K562 (cell line): Measurements from ENCODE around the gene SHISA9. TPM values are rescaled to one million over a fixed set of nuclear protein-coding genes. Genes with fewer than 3 reads are reported as not detected.

Experiments
- ATAC-seq: fragments of 200-7000 bp; cut with Tn5 transposase; 3 replicates; pipeline ENCODE4 v1.9.1; 2020; ENCODE audit warnings: moderate library complexity
- BruUV-seq: library from RNA; stranded (reverse); fragments of 400-500 nt; replicated peaks from 2 replicates; lab custom pipeline; 2021; lab: Mats Ljungman, UMichigan
- CTCF ChIA-PET: fragments of 300-600 bp; formaldehyde crosslinking; extraction: SDS; loops from one replicate; lab custom pipeline; 2021; ENCODE audit warnings: low intra/inter-chr PET ratio; lab: Yijun Ruan, JAX
- POLR2A ChIA-PET: fragments of 300-600, 350-650 bp; sonication (Branson Sonifier 250); formaldehyde crosslinking; extraction: SDS; loops from one replicate; lab custom pipeline; 2021; ENCODE audit warnings: antibody characterized with exemption, inconsistent platforms; lab: Yijun Ruan, JAX
- DNase-seq, 4 experiments: peaks; one replicate each; pipeline versions ENCODE4 v3.0.0 to v3.0.0-alpha.2; 2011 to 2018; ENCODE audit warnings: low spot score in 3 of 4, mixed read lengths in 3 of 4; ENCODE audit errors: extremely low read depth in 1 of 4
- FAIRE-seq: peaks from 2 replicates; lab custom pipeline; 2011; peaks lifted over from hg19 to GRCh38; lab: Jason Lieb, UNC
- H2AFZ ChIP-seq: 2 replicates; pipeline ENCODE4 v1.6.0; 2011; ENCODE audit warnings: low read depth, low read length, control low read depth, inconsistent platforms
- H3K27ac ChIP-seq: fragments of 200-600 bp; 3 replicates; pipeline ENCODE4 v1.8.0; 2011; ENCODE audit warnings: low read depth, mild to moderate bottlenecking, control low read depth, inconsistent platforms, low read length, moderate library complexity, mixed read lengths; ENCODE audit errors: extremely low read depth
- H3K27me3 ChIP-seq, 2 experiments: fragments of 300-600 bp in 1 of 2; 2 replicates in 1 of 2; 3 replicates in 1 of 2; pipeline versions ENCODE4 v1.6.0 to v1.8.0; 2011; ENCODE audit warnings: inconsistent platforms in 2 of 2, low read length in 2 of 2, mild to moderate bottlenecking in 1 of 2, mixed read lengths in 1 of 2, moderate library complexity in 1 of 2; ENCODE audit not compliant: control insufficient read depth in 2 of 2, insufficient read depth in 2 of 2
- H3K36me3 ChIP-seq: fragments of 300-600 bp; 3 replicates; pipeline ENCODE4 v1.8.0; 2011; ENCODE audit warnings: mild to moderate bottlenecking, low read length, inconsistent platforms; ENCODE audit not compliant: control insufficient read depth, insufficient read depth
- H3K4me1 ChIP-seq, 2 experiments: fragments of 200-600 bp in 1 of 2; replicated peaks in 1 of 2; 2 replicates in 1 of 2; 3 replicates in 1 of 2; pipeline versions ENCODE4 v1.5.1 to v1.8.0; 2011; ENCODE audit warnings: inconsistent platforms in 2 of 2, low read length in 2 of 2, mild to moderate bottlenecking in 1 of 2, mixed read lengths in 1 of 2, moderate library complexity in 1 of 2; ENCODE audit not compliant: control insufficient read depth in 2 of 2, insufficient read depth in 2 of 2
- H3K4me2 ChIP-seq: 2 replicates; pipeline ENCODE4 v1.6.1; 2011; ENCODE audit warnings: low read length, control low read depth, inconsistent platforms, mixed read lengths; ENCODE audit not compliant: insufficient read depth
- H3K4me3 ChIP-seq: fragments of 200-600 bp; sonication (generic), shearing (Covaris generic); 2 replicates; pipeline ENCODE4 v1.5.1; 2016; ENCODE audit warnings: control low read depth, inconsistent platforms
- H3K79me2 ChIP-seq: fragments of 200-600 bp; 3 replicates; pipeline ENCODE4 v1.8.0; 2011; ENCODE audit warnings: low read length, inconsistent platforms; ENCODE audit not compliant: control insufficient read depth, insufficient read depth
- H3K9ac ChIP-seq, 2 experiments: 2 replicates each; pipeline versions ENCODE4 v1.6.0 to v1.6.1; 2011; ENCODE audit warnings: low read depth in 2 of 2, low read length in 2 of 2, control low read depth in 1 of 2, inconsistent platforms in 1 of 2, mild to moderate bottlenecking in 1 of 2, mixed read lengths in 1 of 2; ENCODE audit not compliant: insufficient read depth in 1 of 2
- H3K9me1 ChIP-seq: one replicate; pipeline ENCODE4 v1.6.0; 2011; ENCODE audit warnings: inconsistent platforms, mild to moderate bottlenecking, low read length, moderate library complexity; ENCODE audit not compliant: control insufficient read depth, insufficient read depth
- H3K9me3 ChIP-seq: replicated peaks from 2 replicates; pipeline ENCODE4 v1.5.1; 2011; ENCODE audit warnings: low read depth, low read length, inconsistent platforms; ENCODE audit not compliant: control insufficient read depth, insufficient read depth
- H4K20me1 ChIP-seq: replicated peaks from 2 replicates; pipeline ENCODE4 v1.6.1; 2011; ENCODE audit warnings: low read length, inconsistent platforms, mixed read lengths; ENCODE audit not compliant: control insufficient read depth, insufficient read depth
- FOXJ2 ChIP-seq: fragments of 200-800 bp; sonication (Bioruptor generic); IDR thresholded peaks from 2 replicates; pipeline ENCODE4 v1.6.1; 2016; ENCODE audit warnings: missing genetic modification characterization, missing compliant biosample characterization
- HDAC1 ChIP-seq, 2 experiments: fragments of 450-650 bp; IDR thresholded peaks; 2 replicates each; pipeline ENCODE4 v1.6.1; 2016 to 2017; ENCODE audit warnings: inconsistent platforms in 1 of 2, mild to moderate bottlenecking in 1 of 2, moderate library complexity in 1 of 2
- MAFK ChIP-seq: IDR thresholded peaks from 2 replicates; pipeline ENCODE4 v1.6.1; 2011; ENCODE audit warnings: low read length, improper control_type of control experiment
- SAP30 ChIP-seq: fragments of 200-600 bp; sonication (generic); IDR thresholded peaks from 2 replicates; pipeline ENCODE4 v1.6.1; 2012; ENCODE audit warnings: borderline replicate concordance, low read depth, mild to moderate bottlenecking, moderate library complexity, low read length, control low read depth, inconsistent platforms; ENCODE audit not compliant: insufficient read depth, poor library complexity, severe bottlenecking
- SRSF9 ChIP-seq: fragments of 200-400 bp; formaldehyde crosslinking; IDR thresholded peaks from 2 replicates; pipeline ENCODE4 v1.6.1; 2017; ENCODE audit warnings: low read depth, low read length, borderline replicate concordance
- ZFPM2 ChIP-seq: fragments of 250-450 bp; sonication (Bioruptor Pico); IDR thresholded peaks from 2 replicates; pipeline ENCODE4 v1.5.1; 2022; ENCODE audit warnings: mild to moderate bottlenecking
- ZNF134 ChIP-seq: fragments of 250-450 bp; sonication (Bioruptor Pico); conservative IDR thresholded peaks from 2 replicates; pipeline ENCODE4 v1.4.0; 2020
- ZNF212 ChIP-seq: fragments of 450-650 bp; formaldehyde crosslinking; IDR thresholded peaks from 2 replicates; pipeline ENCODE4 v1.4.0; 2020; ENCODE audit warnings: mild to moderate bottlenecking
- ZNF253 ChIP-seq: fragments of 250-450 bp; sonication (Bioruptor Pico); conservative IDR thresholded peaks from 2 replicates; pipeline ENCODE4 v1.6.1; 2021; ENCODE audit warnings: mild to moderate bottlenecking
- WGBS: fragments of 100-300 bp; shearing (Covaris generic); methylation state at CpG from one replicate; pipeline ENCODE4 v1.1.6; 2016; ENCODE audit warnings: low coverage, mixed read lengths; ENCODE audit not compliant: insufficient coverage; ENCODE audit errors: missing lambda C conversion rate; 5-methylcytosine and 5-hydroxymethylcytosine counted together
- in situ Hi-C: fragments of 300-500 bp; cut with MboI; formaldehyde crosslinking; loops from 4 replicates; pipeline ENCODE4 v1.15.0; 2018; ENCODE audit warnings: inconsistent platforms, mixed read lengths
- intact Hi-C: fragments of 100-400 bp; cut with micrococcal nuclease; formaldehyde crosslinking; loops from 2 replicates; pipeline ENCODE4 v1.14.2; 2022
- polyA plus RNA-seq, 8 experiments: library from polyadenylated mRNA; depleted of rRNA in 4 of 8; stranded (reverse) in 5 of 8; unstranded in 3 of 8; fragments of >200 nt; fragmentation: Nextera tagmentation in 2 of 8; fragmentation: Illumina TruSeq in 1 of 8; extraction: Ambion mirVana in 2 of 8; extraction: Trizol in 1 of 8; gene quantifications; 2 replicates each; pipeline versions ENCODE4 v1.2.1 to v1.2.3, GENCODE V29; 2011 to 2014; ENCODE audit warnings: inconsistent platforms in 1 of 8, missing spikeins in 1 of 8
- total RNA-seq, 7 experiments: library from RNA; depleted of rRNA in 6 of 7; stranded (reverse); fragments of >200 nt in 6 of 7; fragmentation: Illumina TruSeq in 2 of 7; extraction: Trizol in 2 of 7; gene quantifications; 2 replicates each; pipeline versions ENCODE4 v1.2.1 to v1.2.3, GENCODE V29; 2011 to 2021; ENCODE audit warnings: low replicate concordance in 1 of 7
- TF ChIP-seq, protein P1 (sequence below): fragments of 250-450 bp; sonication (Bioruptor Pico); IDR thresholded peaks from 2 replicates; pipeline ENCODE4 v1.5.0; 2020; ENCODE audit warnings: mild to moderate bottlenecking
- TF ChIP-seq, protein P2 (sequence below): fragments of 450-650 bp; formaldehyde crosslinking; conservative IDR thresholded peaks from 2 replicates; pipeline ENCODE4 v1.4.0; 2022; ENCODE audit warnings: mild to moderate bottlenecking, missing genetic modification characterization
- TF ChIP-seq, protein P3 (sequence below), 2 experiments: fragments of 450-650 bp; IDR thresholded peaks; 2 replicates each; pipeline ENCODE4 v1.6.1; 2016; ENCODE audit warnings: mild to moderate bottlenecking in 2 of 2, borderline replicate concordance in 1 of 2, low read depth in 1 of 2, moderate library complexity in 1 of 2

Gene SHISA9
- total and polyA plus RNA-seq, 9 of the 15 experiments (the other 6 are each of a cell fraction or from before 2014, with no cell fraction given) = under 0.01 to 0.16 (median 0.01) TPM; not detected in 6

DNA sequence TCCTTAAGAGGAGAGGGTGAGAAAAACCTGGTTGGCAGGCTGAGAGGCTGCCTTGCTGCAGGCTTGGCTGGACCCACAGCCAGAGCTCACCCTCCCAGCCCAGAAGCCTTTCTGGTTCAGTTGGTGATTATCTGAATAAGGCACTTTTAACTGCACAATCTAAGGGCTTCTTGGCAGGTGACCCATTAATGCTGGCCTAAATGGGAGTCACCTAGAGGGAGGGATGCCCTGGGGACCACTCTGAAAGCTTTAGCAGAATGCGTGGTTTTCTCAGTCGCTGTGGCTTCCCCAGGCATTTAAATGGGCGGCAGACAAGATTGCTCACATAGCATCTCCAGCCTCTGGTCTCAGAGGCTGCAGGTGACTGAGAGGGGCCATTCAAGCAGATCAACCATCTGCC is 33.2 kb upstream of the SHISA9 start:
- intact Hi-C loops (no loop called here), in situ Hi-C loops (no loop called here)
- no peaks in the 10 kb centered on the region for H3K36me3 ChIP-seq
- no peaks in the 10 kb centered on the region for H3K9me3 ChIP-seq
- H4K20me1 ChIP-seq = no peaks in the 10 kb centered on the region
- no peak overlapping the region for H3K9ac ChIP-seq
- no TSS peak for BruUV-seq
- no peaks in the 10 kb centered on the region for H3K9me1 ChIP-seq
- H3K27ac ChIP-seq = no peak overlapping the region
- WGBS = 0% methylated on average over 3 of the region's 3 CpGs
- POLR2A ChIA-PET = interaction anchor here (0.7 kb wide), 1 partner anchor 42 kb away, joined by 3 read pairs; no protein-coding TSS in a partner anchor
- FAIRE-seq (no peak), ATAC-seq (no peak), DNase-seq (no peak)
- no peaks in the 10 kb centered on the region for H3K4me1 ChIP-seq
- no peak overlapping the region for H2AFZ ChIP-seq
- H3K27me3 ChIP-seq = peaks cover 7 to 23% of the 10 kb centered on the region in 2 experiments; a peak in 4 of 5 replicates
- no peak overlapping the region for H3K4me3 ChIP-seq
- CTCF ChIA-PET = no interaction called here
- H3K4me2 ChIP-seq = no peak overlapping the region
- no peaks in the 10 kb centered on the region for H3K79me2 ChIP-seq
- TF ChIP-seq FOXJ2 (no peak), SAP30 (no peak), ZNF212 (CRISPR knock-in tag) (no peak), ZFPM2 (no peak), ZNF253 (no peak), SRSF9 (no peak), HDAC1 (IDR thresholded peaks at IDR 0.05) (no peak), MAFK (no peak), ZNF134 (CRISPR knock-in tag) (no peak)
- TF ChIP-seq, protein P1, sequence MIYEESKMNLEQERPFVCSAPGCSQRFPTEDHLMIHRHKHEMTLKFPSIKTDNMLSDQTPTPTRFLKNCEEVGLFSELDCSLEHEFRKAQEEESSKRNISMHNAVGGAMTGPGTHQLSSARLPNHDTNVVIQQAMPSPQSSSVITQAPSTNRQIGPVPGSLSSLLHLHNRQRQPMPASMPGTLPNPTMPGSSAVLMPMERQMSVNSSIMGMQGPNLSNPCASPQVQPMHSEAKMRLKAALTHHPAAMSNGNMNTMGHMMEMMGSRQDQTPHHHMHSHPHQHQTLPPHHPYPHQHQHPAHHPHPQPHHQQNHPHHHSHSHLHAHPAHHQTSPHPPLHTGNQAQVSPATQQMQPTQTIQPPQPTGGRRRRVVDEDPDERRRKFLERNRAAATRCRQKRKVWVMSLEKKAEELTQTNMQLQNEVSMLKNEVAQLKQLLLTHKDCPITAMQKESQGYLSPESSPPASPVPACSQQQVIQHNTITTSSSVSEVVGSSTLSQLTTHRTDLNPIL = no peak
- TF ChIP-seq, protein P2, sequence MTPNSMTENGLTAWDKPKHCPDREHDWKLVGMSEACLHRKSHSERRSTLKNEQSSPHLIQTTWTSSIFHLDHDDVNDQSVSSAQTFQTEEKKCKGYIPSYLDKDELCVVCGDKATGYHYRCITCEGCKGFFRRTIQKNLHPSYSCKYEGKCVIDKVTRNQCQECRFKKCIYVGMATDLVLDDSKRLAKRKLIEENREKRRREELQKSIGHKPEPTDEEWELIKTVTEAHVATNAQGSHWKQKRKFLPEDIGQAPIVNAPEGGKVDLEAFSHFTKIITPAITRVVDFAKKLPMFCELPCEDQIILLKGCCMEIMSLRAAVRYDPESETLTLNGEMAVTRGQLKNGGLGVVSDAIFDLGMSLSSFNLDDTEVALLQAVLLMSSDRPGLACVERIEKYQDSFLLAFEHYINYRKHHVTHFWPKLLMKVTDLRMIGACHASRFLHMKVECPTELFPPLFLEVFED = no peak
- TF ChIP-seq, protein P3, sequence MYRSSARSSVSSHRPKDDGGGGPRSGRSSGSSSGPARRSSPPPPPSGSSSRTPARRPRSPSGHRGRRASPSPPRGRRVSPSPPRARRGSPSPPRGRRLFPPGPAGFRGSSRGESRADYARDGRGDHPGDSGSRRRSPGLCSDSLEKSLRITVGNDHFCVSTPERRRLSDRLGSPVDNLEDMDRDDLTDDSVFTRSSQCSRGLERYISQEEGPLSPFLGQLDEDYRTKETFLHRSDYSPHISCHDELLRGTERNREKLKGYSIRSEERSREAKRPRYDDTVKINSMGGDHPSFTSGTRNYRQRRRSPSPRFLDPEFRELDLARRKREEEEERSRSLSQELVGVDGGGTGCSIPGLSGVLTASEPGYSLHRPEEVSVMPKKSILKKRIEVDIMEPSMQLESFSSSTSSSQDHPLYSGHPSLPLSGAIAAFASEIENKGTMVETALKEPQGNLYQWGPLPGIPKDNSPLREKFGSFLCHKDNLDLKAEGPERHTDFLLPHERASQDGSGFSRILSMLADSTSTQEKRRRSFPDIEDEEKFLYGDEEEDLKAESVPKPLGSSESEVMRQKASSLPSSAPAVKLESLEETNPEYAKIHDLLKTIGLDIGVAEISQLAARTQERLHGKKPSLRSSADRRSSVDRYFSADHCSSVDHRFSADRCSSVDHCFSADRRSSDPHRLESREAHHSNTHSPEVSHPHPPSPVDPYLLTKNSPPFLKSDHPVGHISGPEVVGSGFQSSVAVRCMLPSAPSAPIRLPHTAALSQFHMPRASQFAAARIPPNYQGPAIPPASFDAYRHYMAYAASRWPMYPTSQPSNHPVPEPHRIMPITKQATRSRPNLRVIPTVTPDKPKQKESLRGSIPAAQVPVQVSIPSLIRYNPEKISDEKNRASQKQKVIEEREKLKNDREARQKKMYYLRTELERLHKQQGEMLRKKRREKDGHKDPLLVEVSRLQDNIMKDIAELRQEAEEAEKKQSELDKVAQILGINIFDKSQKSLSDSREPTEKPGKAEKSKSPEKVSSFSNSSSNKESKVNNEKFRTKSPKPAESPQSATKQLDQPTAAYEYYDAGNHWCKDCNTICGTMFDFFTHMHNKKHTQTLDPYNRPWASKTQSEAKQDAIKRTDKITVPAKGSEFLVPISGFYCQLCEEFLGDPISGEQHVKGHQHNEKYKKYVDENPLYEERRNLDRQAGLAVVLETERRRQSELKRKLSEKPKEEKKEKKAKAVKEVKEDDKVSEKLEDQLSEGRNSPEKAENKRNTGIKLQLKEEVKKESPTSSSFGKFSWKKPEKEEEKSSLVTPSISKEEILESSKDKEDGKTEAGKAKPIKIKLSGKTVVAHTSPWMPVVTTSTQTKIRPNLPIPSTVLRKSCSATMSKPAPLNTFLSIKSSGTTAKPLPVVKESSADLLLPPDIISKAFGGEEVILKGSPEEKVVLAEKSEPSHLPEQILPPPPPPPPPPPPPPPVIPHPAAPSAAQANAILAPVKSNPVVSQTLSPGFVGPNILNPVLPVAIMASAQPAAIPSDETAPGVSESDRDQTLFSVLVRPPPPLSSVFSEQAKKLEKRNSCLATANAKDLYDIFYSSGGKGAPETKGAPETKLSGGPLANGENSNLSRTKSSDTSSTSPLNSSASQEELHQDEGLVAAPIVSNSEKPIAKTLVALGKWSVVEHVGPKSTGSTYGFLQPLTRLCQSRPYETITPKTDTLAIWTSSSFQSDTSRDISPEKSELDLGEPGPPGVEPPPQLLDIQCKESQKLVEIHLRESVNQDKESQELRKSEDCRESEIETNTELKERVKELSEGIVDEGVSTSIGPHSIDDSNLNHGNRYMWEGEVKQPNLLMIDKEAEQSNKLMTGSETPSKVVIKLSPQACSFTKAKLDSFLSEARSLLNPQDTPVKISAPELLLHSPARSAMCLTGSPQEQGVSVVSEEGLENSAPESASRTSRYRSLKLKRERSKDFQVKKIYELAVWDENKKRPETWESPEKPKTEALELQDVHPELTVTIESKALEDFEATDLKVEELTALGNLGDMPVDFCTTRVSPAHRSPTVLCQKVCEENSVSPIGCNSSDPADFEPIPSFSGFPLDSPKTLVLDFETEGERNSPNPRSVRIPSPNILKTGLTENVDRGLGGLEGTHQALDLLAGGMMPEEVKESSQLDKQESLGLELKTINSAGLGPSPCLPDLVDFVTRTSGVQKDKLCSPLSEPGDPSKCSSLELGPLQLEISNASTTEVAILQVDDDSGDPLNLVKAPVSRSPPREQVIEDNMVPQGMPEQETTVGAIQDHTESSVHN (IDR thresholded peaks at IDR 0.05; ENCODE audit: borderline replicate concordance in 1 of 2, low read depth in 1 of 2) = no peak
